Heart left ventricle (tissue), 16 donors: Measurements from ENCODE around the gene NUFIP2. TPM values are rescaled to one million over a fixed set of nuclear protein-coding genes. Genes with fewer than 3 reads are reported as not detected.

ENCODE experiments used
- ATAC-seq, 4 donors: fragments of 200-7000 bp; cut with Tn5 transposase; one replicate each; pipeline ENCODE4 v1.9.1; 2020 to 2022; ENCODE audit warnings: moderate library complexity in 4 of 4, mild to moderate bottlenecking in 3 of 4, moderate number of reproducible peaks in 1 of 4
- DNase-seq, 5 donors: peaks; one replicate each; pipeline ENCODE4 v3.0.0-alpha.2; 2020
- H3K27ac ChIP-seq, 12 donors: fragments of 200-600 bp; sonication (generic) in 4 of 12; one replicate each; pipeline versions ENCODE4 v1.5.0 to v1.8.0; 2016 to 2022; ENCODE audit warnings: mild to moderate bottlenecking in 2 of 12
- H3K27me3 ChIP-seq, 9 donors: fragments of 200-600 bp; sonication (generic) in 2 of 9; one replicate each; pipeline versions ENCODE4 v1.5.1 to v1.8.0; 2016 to 2022; ENCODE audit warnings: mild to moderate bottlenecking in 3 of 9
- H3K36me3 ChIP-seq, 9 donors: fragments of 200-600 bp; sonication (generic) in 2 of 9; one replicate each; pipeline versions ENCODE4 v1.5.0 to v1.8.0; 2018 to 2022; ENCODE audit warnings: mild to moderate bottlenecking in 2 of 9
- H3K4me1 ChIP-seq, 12 donors: fragments of 200-600 bp; sonication (generic) in 4 of 12; one replicate each; pipeline versions ENCODE4 v1.5.0 to v1.8.0; 2016 to 2022; ENCODE audit warnings: mild to moderate bottlenecking in 3 of 12
- H3K4me3 ChIP-seq, 12 donors: fragments of 200-600 bp; sonication (generic) in 4 of 12; one replicate each; pipeline versions ENCODE4 v1.5.0 to v1.8.0; 2017 to 2022; ENCODE audit warnings: mild to moderate bottlenecking in 9 of 12, moderate library complexity in 4 of 12
- H3K9me3 ChIP-seq, 12 donors: fragments of 200-600 bp; sonication (generic) in 4 of 12; one replicate each; pipeline versions ENCODE4 v1.5.0 to v1.8.0; 2016 to 2022; ENCODE audit warnings: mild to moderate bottlenecking in 1 of 12
- POLR2A ChIP-seq, 2 donors: fragments of 450-650 bp; IDR thresholded peaks; one replicate each; pipeline ENCODE4 v1.6.1; 2017; ENCODE audit warnings: antibody characterized with exemption in 2 of 2, mild to moderate bottlenecking in 2 of 2, moderate library complexity in 2 of 2
- WGBS, 4 donors: extraction: QIAGEN DNeasy Blood & Tissue Kit in 2 of 4; methylation state at CpG; one replicate each; pipeline versions ENCODE4 v1.1.5 to v1.1.7; 2013 to 2018; 5-methylcytosine and 5-hydroxymethylcytosine counted together
- intact Hi-C, 10 donors: fragments of 100-400 bp; cut with DNase I; formaldehyde crosslinking; loops; one replicate each; pipeline versions ENCODE4 v1.11.1 to v1.14.2; 2022
- polyA plus RNA-seq, 2 donors: library from polyadenylated mRNA; stranded (reverse); fragments of 200-250 nt; gene quantifications; one replicate each; pipeline ENCODE4 v1.2.3, GENCODE V29; 2013
- total RNA-seq, 9 donors: library from RNA; depleted of rRNA in 2 of 9; stranded (reverse); fragments of >200 nt in 2 of 9; fragmentation: NEBNext Ultra II Directional in 3 of 9; extraction: Animal tissue kit (Norgen Biotek cat#: 25700) in 3 of 9; gene quantifications; one replicate each; pipeline versions ENCODE4 v1.1.0 to v1.2.4, GENCODE V29; 2016 to 2023
- TF ChIP-seq, protein P1 (sequence below), 12 donors: fragments of 200-600 bp; sonication (generic) in 4 of 12; IDR thresholded peaks; one replicate each; pipeline versions ENCODE4 v1.5.0 to v1.8.0; 2018 to 2022; ENCODE audit warnings: antibody characterized with exemption in 12 of 12, mild to moderate bottlenecking in 5 of 12
- donor health status: ischemic (EF 13 %, LVEDD 7.1; RV severe dilation, severe dysfunction).
- donor health status: healthy with polysubstance abuse.
- donor health status: DM: no; HTN: yes; CAD: no.
- donor health status: DM: no; HTN: no; CAD: no.
- donor health status: ischemic (EF 25% LVEDD 6.9; RV normal size, moderate dysfunction).
- donor health status: ischemic (EF 25% LVEDD 5.7; RV mildly dilated, moderate dysfunction).
- donor health status: healthy.
- donor health status: DM: yes; HTN: yes; CAD: no.
- donor health status: ischemic (EF 35%, LVEDD 5.7; RV mildly dilated, moderate dysfunction).
- donor health status: nonischemic (EF 11% LVEDD 7.7; RV severe dilation, severe dysfunction).
- donor health status: DM: yes; HTN: yes; CAD: no.
- donor health status: PGD.
- donor health status: ischemic (EF 29% LVEDD 5.4; RV normal size, mild dysfunction).
- donor health status: nonischemic (EF 23%, LVEDD 6.1; RV moderate dilation, normal function).

Gene NUFIP2
- total and polyA plus RNA-seq, 11 donors: 8.4 to 51.5 (median 29.9) TPM

GRCh38 chr17:29248845-29249244 lies 45.1 kb downstream of the NUFIP2 start:
- no peak overlapping the region for H3K27ac ChIP-seq
- no peak for DNase-seq
- intact Hi-C loops: no loop called here
- H3K4me3 ChIP-seq: no peak overlapping the region
- H3K36me3 ChIP-seq: peaks cover 0 to 8% (median under 1%) of the 10 kb centered on the region in 9 donors
- no peaks in the 10 kb centered on the region for H3K9me3 ChIP-seq
- no peak for ATAC-seq
- H3K27me3 ChIP-seq: no peaks in the 10 kb centered on the region
- peaks cover 0 to 14% (median 0%) of the 10 kb centered on the region in 12 donors for H3K4me1 ChIP-seq
- TF ChIP-seq, protein P1, sequence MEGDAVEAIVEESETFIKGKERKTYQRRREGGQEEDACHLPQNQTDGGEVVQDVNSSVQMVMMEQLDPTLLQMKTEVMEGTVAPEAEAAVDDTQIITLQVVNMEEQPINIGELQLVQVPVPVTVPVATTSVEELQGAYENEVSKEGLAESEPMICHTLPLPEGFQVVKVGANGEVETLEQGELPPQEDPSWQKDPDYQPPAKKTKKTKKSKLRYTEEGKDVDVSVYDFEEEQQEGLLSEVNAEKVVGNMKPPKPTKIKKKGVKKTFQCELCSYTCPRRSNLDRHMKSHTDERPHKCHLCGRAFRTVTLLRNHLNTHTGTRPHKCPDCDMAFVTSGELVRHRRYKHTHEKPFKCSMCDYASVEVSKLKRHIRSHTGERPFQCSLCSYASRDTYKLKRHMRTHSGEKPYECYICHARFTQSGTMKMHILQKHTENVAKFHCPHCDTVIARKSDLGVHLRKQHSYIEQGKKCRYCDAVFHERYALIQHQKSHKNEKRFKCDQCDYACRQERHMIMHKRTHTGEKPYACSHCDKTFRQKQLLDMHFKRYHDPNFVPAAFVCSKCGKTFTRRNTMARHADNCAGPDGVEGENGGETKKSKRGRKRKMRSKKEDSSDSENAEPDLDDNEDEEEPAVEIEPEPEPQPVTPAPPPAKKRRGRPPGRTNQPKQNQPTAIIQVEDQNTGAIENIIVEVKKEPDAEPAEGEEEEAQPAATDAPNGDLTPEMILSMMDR (IDR thresholded peaks at IDR 0.05): no peak
- WGBS, 4 donors: 79 to 86% (median 84%) methylated on average over 5 of the region's 5 CpGs

GRCh38 chr17:29247219-29247618 lies 46.7 kb downstream of the NUFIP2 start:
- Histone ChIP-seq H3K9me3 (no peaks in the 10 kb centered on the region), H3K36me3 (peaks cover 0 to 8% (median 0%) of the 10 kb centered on the region in 9 donors), H3K27me3 (no peaks in the 10 kb centered on the region), H3K27ac (no peak overlapping the region), H3K4me3 (no peak overlapping the region), H3K4me1 (peaks cover 0 to 10% (median 0%) of the 10 kb centered on the region in 12 donors)
- intact Hi-C loops: no loop called here
- 73 to 81% (median 75%) methylated on average over 2 of the region's 2 CpGs for WGBS, 4 donors
- DNase-seq: no peak
- no peak for ATAC-seq
- no peak for TF ChIP-seq POLR2A (IDR thresholded peaks at IDR 0.05)
- TF ChIP-seq, protein P1 (IDR thresholded peaks at IDR 0.05): no peak

DNA sequence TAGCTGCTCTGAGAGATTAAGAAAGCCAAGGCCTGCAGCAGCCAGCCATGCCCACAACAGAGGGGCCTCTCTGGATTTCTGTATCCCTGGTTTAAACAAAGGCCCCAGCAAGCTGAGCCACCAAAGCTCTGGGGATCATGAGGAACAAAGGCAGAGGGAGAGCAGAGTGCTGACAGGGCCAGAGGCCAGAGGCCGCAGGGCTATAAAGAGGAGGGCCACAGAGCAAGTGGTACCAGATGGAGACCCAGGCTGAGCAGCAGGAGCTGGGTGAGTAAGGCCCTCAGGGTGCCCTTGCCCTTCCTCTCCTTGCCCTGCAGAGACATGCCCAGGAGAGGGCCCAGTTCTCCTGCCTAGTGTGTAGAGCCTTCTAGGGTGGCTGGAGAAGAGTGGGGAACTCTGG lies 47.3 kb downstream of the NUFIP2 start, which contains the start of gene CRYBA1:
Gene CRYBA1, plus strand, starts transcription at position 232 of the 400 bp plus-strand sequence. Its CDS starts 5 bp downstream, at position 237.
- H3K4me3 ChIP-seq: no peak within 1 kb of the TSS
- H3K4me1 ChIP-seq: peaks cover 0 to 4% (median 0%) of the 10 kb centered on the region in 12 donors
- TF ChIP-seq, protein P1 (IDR thresholded peaks at IDR 0.05): no peak
- TF ChIP-seq POLR2A (IDR thresholded peaks at IDR 0.05): no peak
- WGBS, 4 donors: 52 to 88% (median 67%) methylated on average over 1 of the region's 1 CpG
- DNase-seq (no peak), ATAC-seq (peak in 1 of 4 donors; percentile 30)
- no peaks in the 10 kb centered on the region for H3K9me3 ChIP-seq
- intact Hi-C loops: no loop called here
- H3K36me3 ChIP-seq: peaks cover 0 to 4% (median 0%) of the 10 kb centered on the region in 9 donors
- no peak within 1 kb of the TSS for H3K27ac ChIP-seq
- no peaks in the 10 kb centered on the region for H3K27me3 ChIP-seq

DNA sequence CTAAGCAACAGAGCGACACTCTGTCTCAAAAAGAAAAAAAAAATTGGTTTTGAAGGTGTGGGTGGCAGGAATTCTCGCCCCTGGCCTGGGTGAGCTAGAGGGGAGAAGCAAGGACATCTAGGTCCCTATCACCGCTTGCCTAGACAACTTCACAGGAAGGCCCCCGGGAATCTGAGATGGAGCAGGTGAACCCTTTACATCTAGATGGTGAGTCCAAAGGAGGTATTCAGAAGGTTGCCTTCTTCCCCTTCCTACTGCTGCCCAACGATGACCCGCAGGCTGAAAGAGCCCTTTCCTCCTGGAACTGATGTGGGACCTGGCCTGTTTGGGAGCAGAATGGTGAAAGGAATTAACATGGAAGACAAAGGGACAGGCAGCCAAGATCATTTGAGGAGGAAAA lies 48.5 kb downstream of the NUFIP2 start:
- H3K9me3 ChIP-seq: no peaks in the 10 kb centered on the region
- TF ChIP-seq, protein P1 (IDR thresholded peaks at IDR 0.05): no peak
- no peak for TF ChIP-seq POLR2A (IDR thresholded peaks at IDR 0.05)
- 83 to 97% (median 93%) methylated on average over 6 of the region's 6 CpGs for WGBS, 4 donors
- intact Hi-C loops: no loop called here
- peaks cover 0 to 13% (median 0%) of the 10 kb centered on the region in 12 donors for H3K4me1 ChIP-seq
- no peak overlapping the region for H3K4me3 ChIP-seq
- no peak overlapping the region for H3K27ac ChIP-seq
- no peaks in the 10 kb centered on the region for H3K27me3 ChIP-seq
- DNase-seq (no peak), ATAC-seq (no peak)
- H3K36me3 ChIP-seq: no peaks in the 10 kb centered on the region
